Measurements from ENCODE around the gene FER.
"Not testable (repeated sequence)": the region's sequence is repeated elsewhere in the genome, so short reads cannot be mapped to it uniquely, and the experiment has no call there.

FER gene

GRCh38 chr5:109022056-109022455, 274.4 kb downstream of the FER start:
- no peak for DNase-seq
- H3K79me1 ChIP-seq (ENCODE audit: low read length): no peaks in the 10 kb centered on the region
- no peak overlapping the region for H2BK15ac ChIP-seq (replicated peaks; ENCODE audit: low read depth)
- H3K56ac ChIP-seq (ENCODE audit: low read length): no peak overlapping the region
- H3K27ac ChIP-seq (ENCODE audit: low read depth, low read length): no peak overlapping the region
- no peak overlapping the region for H2BK5ac ChIP-seq (ENCODE audit: low read length)
- no peak overlapping the region for H3K18ac ChIP-seq (ENCODE audit: low read length)
- no peak overlapping the region for H3K4me3 ChIP-seq (ENCODE audit: low read length)
- H3K4me2 ChIP-seq (ENCODE audit: low read length): no peak overlapping the region
- H3K27me3 ChIP-seq (ENCODE audit: insufficient read depth, low read length, poor library complexity): no peaks in the 10 kb centered on the region
- no peak overlapping the region for H3K9ac ChIP-seq (ENCODE audit: low read length)
- H2AK5ac ChIP-seq (ENCODE audit: low read length): no peak overlapping the region
- H4K5ac ChIP-seq (ENCODE audit: low read length): no peak overlapping the region
- no peaks in the 10 kb centered on the region for H3K4me1 ChIP-seq (ENCODE audit: control insufficient read depth, low read depth, low read length)
- no peaks in the 10 kb centered on the region for H3K36me3 ChIP-seq (ENCODE audit: control insufficient read depth, insufficient read depth, low read length)
- no peak overlapping the region for H2BK120ac ChIP-seq (ENCODE audit: low read depth, low read length)
- no peaks in the 10 kb centered on the region for H3K79me2 ChIP-seq (ENCODE audit: control insufficient read depth, insufficient read depth, low read length)
- no peak overlapping the region for H3K4ac ChIP-seq (ENCODE audit: low read depth, low read length)
- H3K23ac ChIP-seq (ENCODE audit: low read length): no peak overlapping the region
- H4K8ac ChIP-seq (ENCODE audit: low read depth, low read length): no peak overlapping the region

- H3K79me2 ChIP-seq (ENCODE audit: control insufficient read depth, insufficient read depth, low read length); H3K4me1 ChIP-seq (ENCODE audit: control insufficient read depth, low read depth, low read length); H2BK120ac ChIP-seq (ENCODE audit: low read depth, low read length); H4K8ac ChIP-seq (ENCODE audit: low read depth, low read length); H3K56ac ChIP-seq (ENCODE audit: low read length); DNase-seq; H3K79me1 ChIP-seq (ENCODE audit: low read length); H3K4ac ChIP-seq (ENCODE audit: low read depth, low read length); H3K4me2 ChIP-seq (ENCODE audit: low read length); H3K18ac ChIP-seq (ENCODE audit: low read length); H2BK5ac ChIP-seq (ENCODE audit: low read length); H2BK15ac ChIP-seq (replicated peaks; ENCODE audit: low read depth); H3K27ac ChIP-seq (ENCODE audit: low read depth, low read length); H3K4me3 ChIP-seq (ENCODE audit: low read length); H2AK5ac ChIP-seq (ENCODE audit: low read length); H3K9ac ChIP-seq (ENCODE audit: low read length); H3K23ac ChIP-seq (ENCODE audit: low read length); H3K27me3 ChIP-seq (ENCODE audit: insufficient read depth, low read length, poor library complexity); H3K36me3 ChIP-seq (ENCODE audit: control insufficient read depth, insufficient read depth, low read length); H4K5ac ChIP-seq (ENCODE audit: low read length): not testable (repeated sequence)
- WGBS (ENCODE audit: extremely low coverage, insufficient coverage, low lambda C conversion rate): no CpG with 5 or more reads among the region's 1 CpG
Observed at GRCh38 chr5:109025729-109026128, 278.0 kb downstream of the FER start.

GRCh38 chr5:109027983-109028607, 280.4 kb downstream of the FER start:
- H3K36me3 ChIP-seq (ENCODE audit: control insufficient read depth, insufficient read depth, low read length): no peaks in the 10 kb centered on the region
- no peak overlapping the region for H2BK15ac ChIP-seq (replicated peaks; ENCODE audit: low read depth)
- no peak overlapping the region for H3K4ac ChIP-seq (ENCODE audit: low read depth, low read length)
- no peak overlapping the region for H3K23ac ChIP-seq (ENCODE audit: low read length)
- no peaks in the 10 kb centered on the region for H3K27me3 ChIP-seq (ENCODE audit: insufficient read depth, low read length, poor library complexity)
- H2BK120ac ChIP-seq (ENCODE audit: low read depth, low read length): no peak overlapping the region
- H3K9ac ChIP-seq (ENCODE audit: low read length): no peak overlapping the region
- no peak overlapping the region for H3K4me2 ChIP-seq (ENCODE audit: low read length)
- no peak for DNase-seq
- no peak overlapping the region for H2BK5ac ChIP-seq (ENCODE audit: low read length)
- H4K5ac ChIP-seq (ENCODE audit: low read length): no peak overlapping the region
- H3K56ac ChIP-seq (ENCODE audit: low read length): no peak overlapping the region
- H2AK5ac ChIP-seq (ENCODE audit: low read length): no peak overlapping the region
- H3K27ac ChIP-seq (ENCODE audit: low read depth, low read length): no peak overlapping the region
- no peak overlapping the region for H3K18ac ChIP-seq (ENCODE audit: low read length)
- H3K79me1 ChIP-seq (ENCODE audit: low read length): no peaks in the 10 kb centered on the region
- H3K4me1 ChIP-seq (ENCODE audit: control insufficient read depth, low read depth, low read length): peaks cover 4% of the 10 kb centered on the region
- WGBS (ENCODE audit: extremely low coverage, insufficient coverage, low lambda C conversion rate): no CpG with 5 or more reads among the region's 1 CpG
- no peaks in the 10 kb centered on the region for H3K79me2 ChIP-seq (ENCODE audit: control insufficient read depth, insufficient read depth, low read length)
- H4K8ac ChIP-seq (ENCODE audit: low read depth, low read length): no peak overlapping the region
- H3K4me3 ChIP-seq (ENCODE audit: low read length): no peak overlapping the region

GRCh38 chr5:109028608-109029299, 281.1 kb downstream of the FER start:
- no peak overlapping the region for H2BK120ac ChIP-seq (ENCODE audit: low read depth, low read length)
- no peak overlapping the region for H3K27ac ChIP-seq (ENCODE audit: low read depth, low read length)
- H4K8ac ChIP-seq (ENCODE audit: low read depth, low read length): no peak overlapping the region
- H2AK5ac ChIP-seq (ENCODE audit: low read length): no peak overlapping the region
- H3K36me3 ChIP-seq (ENCODE audit: control insufficient read depth, insufficient read depth, low read length): no peaks in the 10 kb centered on the region
- H3K79me2 ChIP-seq (ENCODE audit: control insufficient read depth, insufficient read depth, low read length): no peaks in the 10 kb centered on the region
- H4K5ac ChIP-seq (ENCODE audit: low read length): no peak overlapping the region
- no CpG with 5 or more reads among the region's 2 CpGs for WGBS (ENCODE audit: extremely low coverage, insufficient coverage, low lambda C conversion rate)
- no peak overlapping the region for H3K9ac ChIP-seq (ENCODE audit: low read length)
- H3K4ac ChIP-seq (ENCODE audit: low read depth, low read length): no peak overlapping the region
- no peak overlapping the region for H3K23ac ChIP-seq (ENCODE audit: low read length)
- H2BK5ac ChIP-seq (ENCODE audit: low read length): no peak overlapping the region
- H3K4me2 ChIP-seq (ENCODE audit: low read length): no peak overlapping the region
- H3K27me3 ChIP-seq (ENCODE audit: insufficient read depth, low read length, poor library complexity): no peaks in the 10 kb centered on the region
- no peak for DNase-seq
- no peak overlapping the region for H2BK15ac ChIP-seq (replicated peaks; ENCODE audit: low read depth)
- no peak overlapping the region for H3K4me3 ChIP-seq (ENCODE audit: low read length)
- peaks cover 4% of the 10 kb centered on the region for H3K4me1 ChIP-seq (ENCODE audit: control insufficient read depth, low read depth, low read length)
- H3K18ac ChIP-seq (ENCODE audit: low read length): peak overlapping the region; percentile 28
- no peaks in the 10 kb centered on the region for H3K79me1 ChIP-seq (ENCODE audit: low read length)
- no peak overlapping the region for H3K56ac ChIP-seq (ENCODE audit: low read length)

GRCh38 chr5:109029847-109030246, 282.1 kb downstream of the FER start:
- Histone ChIP-seq H3K27me3 (ENCODE audit: insufficient read depth, low read length, poor library complexity) (no peaks in the 10 kb centered on the region), H2BK120ac (ENCODE audit: low read depth, low read length) (no peak overlapping the region), H4K5ac (ENCODE audit: low read length) (no peak overlapping the region), H3K4me3 (ENCODE audit: low read length) (no peak overlapping the region), H3K9ac (ENCODE audit: low read length) (no peak overlapping the region), H2BK15ac (replicated peaks; ENCODE audit: low read depth) (no peak overlapping the region), H3K56ac (ENCODE audit: low read length) (no peak overlapping the region), H3K4ac (ENCODE audit: low read depth, low read length) (no peak overlapping the region), H3K79me1 (ENCODE audit: low read length) (no peaks in the 10 kb centered on the region), H3K4me2 (ENCODE audit: low read length) (no peak overlapping the region), H3K18ac (ENCODE audit: low read length) (no peak overlapping the region), H4K8ac (ENCODE audit: low read depth, low read length) (no peak overlapping the region), H3K27ac (ENCODE audit: low read depth, low read length) (no peak overlapping the region), H3K23ac (ENCODE audit: low read length) (no peak overlapping the region), H2AK5ac (ENCODE audit: low read length) (no peak overlapping the region), H3K79me2 (ENCODE audit: control insufficient read depth, insufficient read depth, low read length) (no peaks in the 10 kb centered on the region), H3K4me1 (ENCODE audit: control insufficient read depth, low read depth, low read length) (peaks cover 4% of the 10 kb centered on the region), H2BK5ac (ENCODE audit: low read length) (no peak overlapping the region), H3K36me3 (ENCODE audit: control insufficient read depth, insufficient read depth, low read length) (no peaks in the 10 kb centered on the region)
- no CpG with 5 or more reads among the region's 1 CpG for WGBS (ENCODE audit: extremely low coverage, insufficient coverage, low lambda C conversion rate)
- no peak for DNase-seq

All from mesendoderm (in vitro differentiated cells).